Stimulated activated naive B cell treated with anti-CD40 and anti-IgM and Interleukin-4, amounts not matched to agents 10 μg/mL and 1 μg/mL and 100 μg/mL, for 72 hours (primary cell): ENCODE data around the gene APOBEC3F.
"Not testable (repeated sequence)": the region's sequence is repeated elsewhere in the genome, so short reads cannot be mapped to it uniquely, and the experiment has no call there.

Source experiments
- ATAC-seq, 2 donors: fragments of 150-1000 bp; cut with Tn5 transposase; replicated peaks; 2 replicates each; pipeline ENCODE4 v1.10.0; 2021; ENCODE audit warnings: moderate library complexity in 1 of 2
- DNase-seq: peaks from one replicate; pipeline ENCODE4 v3.0.0; 2021
- H3K27ac Mint-ChIP-seq: one replicate; pipeline ENCODE4 v1.8.0; 2022; ENCODE audit warnings: mild to moderate bottlenecking, mixed read lengths
- H3K27me3 Mint-ChIP-seq, 2 donors: one replicate each; pipeline ENCODE4 v1.8.0; 2022; ENCODE audit warnings: mixed read lengths in 2 of 2
- H3K36me3 Mint-ChIP-seq, 2 donors: one replicate each; pipeline ENCODE4 v1.8.0; 2022; ENCODE audit warnings: mixed read lengths in 2 of 2, mild to moderate bottlenecking in 1 of 2
- H3K4me1 Mint-ChIP-seq, 2 donors: one replicate each; pipeline ENCODE4 v1.8.0; 2022; ENCODE audit warnings: mixed read lengths in 2 of 2, mild to moderate bottlenecking in 1 of 2
- H3K4me3 Mint-ChIP-seq, 2 donors: one replicate each; pipeline ENCODE4 v1.8.0; 2022; ENCODE audit warnings: mild to moderate bottlenecking in 2 of 2, mixed read lengths in 2 of 2, moderate library complexity in 1 of 2
- H3K9me3 Mint-ChIP-seq, 2 donors: one replicate each; pipeline ENCODE4 v1.8.0; 2022; ENCODE audit warnings: mixed read lengths in 2 of 2, mild to moderate bottlenecking in 1 of 2

Gene APOBEC3F

GRCh38 chr22:39040155-39040537, 518 bp upstream of the APOBEC3F start:
- peak overlapping the region; percentile 98 for H3K27ac Mint-ChIP-seq
- peak overlapping the region; percentile 95 to 99 for H3K4me3 Mint-ChIP-seq
- H3K9me3 Mint-ChIP-seq, ATAC-seq, H3K27me3 Mint-ChIP-seq, DNase-seq: not testable (repeated sequence)
- peaks cover 13 to 19% of the 10 kb centered on the region in 2 donors for H3K36me3 Mint-ChIP-seq
- peaks cover 30 to 53% of the 10 kb centered on the region in 2 donors for H3K4me1 Mint-ChIP-seq

- Mint-ChIP-seq H3K4me1 (peaks cover 41 to 60% of the 10 kb centered on the region in 2 donors), H3K9me3 (no peaks in the 10 kb centered on the region), H3K27ac (peak overlapping the region; percentile 73), H3K4me3 (peak overlapping the region; percentile 95 to 99), H3K27me3 (no peaks in the 10 kb centered on the region), H3K36me3 (peaks cover 28 to 37% of the 10 kb centered on the region in 2 donors)
- ATAC-seq (no peak), DNase-seq (no peak)
Observed at GRCh38 chr22:39041908-39042307, 1.2 kb downstream of the APOBEC3F start.

GRCh38 chr22:39043063-39043462, 2.4 kb downstream of the APOBEC3F start:
- not testable (repeated sequence) for H3K27ac Mint-ChIP-seq, H3K9me3 Mint-ChIP-seq, ATAC-seq, DNase-seq, H3K27me3 Mint-ChIP-seq
- H3K4me1 Mint-ChIP-seq = peaks cover 46 to 65% of the 10 kb centered on the region in 2 donors
- H3K4me3 Mint-ChIP-seq = peak overlapping the region in 1 of 2 donors; percentile 99
- peaks cover 33 to 45% of the 10 kb centered on the region in 2 donors for H3K36me3 Mint-ChIP-seq

- peak overlapping the region; percentile 60 for H3K27ac Mint-ChIP-seq
- H3K9me3 Mint-ChIP-seq, DNase-seq, ATAC-seq, H3K27me3 Mint-ChIP-seq: not testable (repeated sequence)
- H3K4me1 Mint-ChIP-seq = peaks cover 36 to 65% of the 10 kb centered on the region in 2 donors
- peak overlapping the region; percentile 5 to 7 for H3K4me3 Mint-ChIP-seq
- peaks cover 33 to 45% of the 10 kb centered on the region in 2 donors for H3K36me3 Mint-ChIP-seq
Observed at GRCh38 chr22:39045136-39045535, 4.5 kb downstream of the APOBEC3F start.

- Mint-ChIP-seq H3K27ac (peak overlapping the region; percentile 14), H3K36me3 (peaks cover 27 to 58% of the 10 kb centered on the region in 2 donors)
- H3K4me3 Mint-ChIP-seq = not testable (repeated sequence)
Observed at GRCh38 chr22:39049486-39049885, 8.8 kb downstream of the APOBEC3F start.

GRCh38 chr22:39051844-39052495, 11.3 kb downstream of the APOBEC3F start:
- not testable (repeated sequence) for H3K27me3 Mint-ChIP-seq, H3K4me3 Mint-ChIP-seq, DNase-seq, H3K9me3 Mint-ChIP-seq
- peak overlapping the region; percentile 42 for H3K27ac Mint-ChIP-seq
- peaks cover 11 to 44% of the 10 kb centered on the region in 2 donors for H3K4me1 Mint-ChIP-seq
- peaks cover 7 to 41% of the 10 kb centered on the region in 2 donors for H3K36me3 Mint-ChIP-seq
- peak in 1 of 2 donors; percentile 22 for ATAC-seq

More at GRCh38 chr22:39049486-39049885, 8.8 kb downstream of the APOBEC3F start:
- H3K9me3 Mint-ChIP-seq, H3K27me3 Mint-ChIP-seq, DNase-seq, ATAC-seq: not testable (repeated sequence)
- H3K4me1 Mint-ChIP-seq = peaks cover 30 to 69% of the 10 kb centered on the region in 2 donors

- H3K27ac Mint-ChIP-seq = no peak overlapping the region
- H3K27me3 Mint-ChIP-seq = no peaks in the 10 kb centered on the region
- ATAC-seq (no peak), DNase-seq (no peak)
- no peak overlapping the region for H3K4me3 Mint-ChIP-seq
- peaks cover 3 to 32% of the 10 kb centered on the region in 2 donors for H3K36me3 Mint-ChIP-seq
- peaks cover 0 to 2% of the 10 kb centered on the region in 2 donors for H3K9me3 Mint-ChIP-seq
- peaks cover 5 to 26% of the 10 kb centered on the region in 2 donors for H3K4me1 Mint-ChIP-seq
Observed at GRCh38 chr22:39055658-39056057, 15.0 kb downstream of the APOBEC3F start.

- DNase-seq = peak; percentile 20
- not testable (repeated sequence) for H3K4me3 Mint-ChIP-seq, ATAC-seq, H3K9me3 Mint-ChIP-seq, H3K4me1 Mint-ChIP-seq, H3K27ac Mint-ChIP-seq, H3K36me3 Mint-ChIP-seq, H3K27me3 Mint-ChIP-seq
Observed at GRCh38 chr22:39061290-39061689, 20.6 kb downstream of the APOBEC3F start.

GRCh38 chr22:39061951-39062350, 21.3 kb downstream of the APOBEC3F start:
- not testable (repeated sequence) for H3K27ac Mint-ChIP-seq, DNase-seq, H3K9me3 Mint-ChIP-seq, H3K36me3 Mint-ChIP-seq, H3K4me1 Mint-ChIP-seq, ATAC-seq, H3K4me3 Mint-ChIP-seq, H3K27me3 Mint-ChIP-seq

GRCh38 chr22:39063904-39064303, 23.2 kb downstream of the APOBEC3F start:
- not testable (repeated sequence) for H3K4me1 Mint-ChIP-seq, H3K9me3 Mint-ChIP-seq, H3K27ac Mint-ChIP-seq, H3K36me3 Mint-ChIP-seq, H3K27me3 Mint-ChIP-seq
- H3K4me3 Mint-ChIP-seq = peak overlapping the region; percentile 59
- DNase-seq = peak; percentile 48
- peak; percentile 64 to 72 for ATAC-seq

GRCh38 chr22:39066442-39067276, 26.0 kb downstream of the APOBEC3F start:
- not testable (repeated sequence) for H3K27me3 Mint-ChIP-seq, H3K27ac Mint-ChIP-seq, H3K9me3 Mint-ChIP-seq, H3K4me3 Mint-ChIP-seq
- ATAC-seq (peak; percentile 57 to 66), DNase-seq (peak; percentile 66)
- Mint-ChIP-seq H3K36me3 (peaks cover 11 to 17% of the 10 kb centered on the region in 2 donors), H3K4me1 (peaks cover 21 to 22% of the 10 kb centered on the region in 2 donors)

- peaks cover 29 to 31% of the 10 kb centered on the region in 2 donors for H3K4me1 Mint-ChIP-seq
Observed at GRCh38 chr22:39068033-39068785, 27.5 kb downstream of the APOBEC3F start.

GRCh38 chr22:39070186-39070585, 29.5 kb downstream of the APOBEC3F start:
- peaks cover 9 to 17% of the 10 kb centered on the region in 2 donors for H3K36me3 Mint-ChIP-seq

More at GRCh38 chr22:39068033-39068785, 27.5 kb downstream of the APOBEC3F start:
- Mint-ChIP-seq H3K4me3 (no peak overlapping the region), H3K9me3 (peaks cover 0 to 1% of the 10 kb centered on the region in 2 donors), H3K27me3 (no peaks in the 10 kb centered on the region), H3K36me3 (peaks cover 11 to 17% of the 10 kb centered on the region in 2 donors), H3K27ac (no peak overlapping the region)
- DNase-seq (peak; percentile 22), ATAC-seq (no peak)

GRCh38 chr22:39072581-39072981, 31.9 kb downstream of the APOBEC3F start:
- H3K27ac Mint-ChIP-seq = peak overlapping the region; percentile 97
- ATAC-seq (peak; percentile 57 to 60), DNase-seq (peak; percentile 37)
- H3K9me3 Mint-ChIP-seq, H3K27me3 Mint-ChIP-seq: not testable (repeated sequence)
- peak overlapping the region; percentile 60 to 61 for H3K4me3 Mint-ChIP-seq
- peaks cover 33 to 66% of the 10 kb centered on the region in 2 donors for H3K4me1 Mint-ChIP-seq
- H3K36me3 Mint-ChIP-seq = peaks cover 9 to 20% of the 10 kb centered on the region in 2 donors

More at GRCh38 chr22:39070186-39070585, 29.5 kb downstream of the APOBEC3F start:
- peaks cover 28 to 48% of the 10 kb centered on the region in 2 donors for H3K4me1 Mint-ChIP-seq
- peak overlapping the region; percentile 82 for H3K27ac Mint-ChIP-seq
- no peak for DNase-seq
- ATAC-seq = no peak
- H3K9me3 Mint-ChIP-seq = peaks cover 0 to 1% of the 10 kb centered on the region in 2 donors
- peak overlapping the region; percentile 25 to 60 for H3K4me3 Mint-ChIP-seq
- H3K27me3 Mint-ChIP-seq = no peaks in the 10 kb centered on the region
